HG02852 (cell line): Measurements from ENCODE around the gene TTLL11.

Experiments used
- ATAC-seq: cut with Tn5 transposase; IDR thresholded peaks from one replicate; pipeline ENCODE4 v1.9.1; 2021; ENCODE audit warnings: mild to moderate bottlenecking, moderate library complexity; ENCODE audit not compliant: unreplicated experiment

Gene TTLL11

GRCh38 chr9:121862371-121863332 is 230.5 kb downstream of the TTLL11 start:
- ATAC-seq: no peak

- no peak for ATAC-seq
These were observed 231.5 kb downstream of the TTLL11 start for GRCh38 chr9:121861501-121862180.

- ATAC-seq: no peak
These were observed 232.4 kb downstream of the TTLL11 start for GRCh38 chr9:121860744-121861143.

- ATAC-seq: no peak
These were observed 232.9 kb downstream of the TTLL11 start for GRCh38 chr9:121860213-121860612.

- no peak for ATAC-seq
These were observed 233.5 kb downstream of the TTLL11 start for GRCh38 chr9:121859646-121860045.

GRCh38 chr9:121858788-121859187 is 234.3 kb downstream of the TTLL11 start:
- ATAC-seq: no peak

- no peak for ATAC-seq
These were observed 235.2 kb downstream of the TTLL11 start for GRCh38 chr9:121857928-121858327.

GRCh38 chr9:121855476-121855875 is 237.6 kb downstream of the TTLL11 start:
- no peak for ATAC-seq

GRCh38 chr9:121853617-121854395 is 239.3 kb downstream of the TTLL11 start:
- ATAC-seq: no peak

- no peak for ATAC-seq
These were observed 240.2 kb downstream of the TTLL11 start for GRCh38 chr9:121852651-121853616.

- no peak for ATAC-seq
These were observed 240.9 kb downstream of the TTLL11 start for GRCh38 chr9:121852241-121852640.

- no peak for ATAC-seq
These were observed 241.4 kb downstream of the TTLL11 start for GRCh38 chr9:121851641-121852091.

- ATAC-seq: no peak
These were observed 242.7 kb downstream of the TTLL11 start for GRCh38 chr9:121850366-121850765.

- ATAC-seq: no peak
These were observed 243.6 kb downstream of the TTLL11 start for GRCh38 chr9:121849554-121849953.

- ATAC-seq: no peak
These were observed 248.5 kb downstream of the TTLL11 start for GRCh38 chr9:121844562-121844961.

GRCh38 chr9:121844098-121844497 is 249.0 kb downstream of the TTLL11 start:
- no peak for ATAC-seq

- ATAC-seq: no peak
These were observed 250.5 kb downstream of the TTLL11 start for GRCh38 chr9:121842612-121842978.

- ATAC-seq: no peak
These were observed 251.1 kb downstream of the TTLL11 start for GRCh38 chr9:121841771-121842611.
